MM.1S (cell line): ENCODE results near the gene FOXJ3.

Experiments
- DNase-seq: peaks from one replicate; pipeline ENCODE4 v3.0.0-alpha.2; 2015
- H2AFZ ChIP-seq: fragments of 300-600 bp; sonication (generic); 2 replicates; pipeline ENCODE4 v1.6.0; 2016; ENCODE audit warnings: antibody characterized with exemption, low read length
- H3F3A ChIP-seq: fragments of 300-600 bp; sonication (generic); 2 replicates; pipeline ENCODE4 v1.6.1; 2016; ENCODE audit warnings: mild to moderate bottlenecking, antibody characterized with exemption, low read length, moderate library complexity, mixed read lengths; ENCODE audit not compliant: insufficient read depth
- H3K27ac ChIP-seq: fragments of 300-600 bp; sonication (generic); 2 replicates; pipeline ENCODE4 v1.5.1; 2016; ENCODE audit warnings: mild to moderate bottlenecking, low read length
- H3K27me3 ChIP-seq: fragments of 300-600 bp; sonication (generic); replicated peaks from 2 replicates; pipeline ENCODE4 v1.6.0; 2016; ENCODE audit warnings: low read length; ENCODE audit not compliant: insufficient read depth
- H3K36me3 ChIP-seq: fragments of 300-600 bp; sonication (generic); replicated peaks from 2 replicates; pipeline ENCODE4 v1.6.1; 2016; ENCODE audit warnings: mild to moderate bottlenecking, low read length, mixed read lengths; ENCODE audit not compliant: insufficient read depth
- H3K4me1 ChIP-seq: fragments of 300-600 bp; sonication (generic); 2 replicates; pipeline ENCODE4 v1.6.1; 2016; ENCODE audit warnings: low read length, mixed read lengths
- H3K4me2 ChIP-seq: fragments of 300-600 bp; sonication (generic); 2 replicates; pipeline ENCODE4 v1.6.0; 2016; ENCODE audit warnings: low read depth, low read length
- H3K4me3 ChIP-seq: fragments of 300-600 bp; sonication (generic); 2 replicates; pipeline ENCODE4 v1.5.1; 2016; ENCODE audit warnings: low read length, mixed read lengths
- H3K79me2 ChIP-seq: fragments of 300-600 bp; sonication (generic); 2 replicates; pipeline ENCODE4 v1.6.1; 2016; ENCODE audit warnings: mixed run types, low read length, mixed read lengths
- H3K9ac ChIP-seq: fragments of 300-600 bp; sonication (generic); 2 replicates; pipeline ENCODE4 v1.6.1; 2016; ENCODE audit warnings: low read length, mixed read lengths
- H3K9me2 ChIP-seq: fragments of 300-600 bp; sonication (generic); replicated peaks from 2 replicates; pipeline ENCODE4 v1.6.1; 2016; ENCODE audit warnings: mild to moderate bottlenecking, low read length, mixed read lengths; ENCODE audit not compliant: insufficient read depth
- H3K9me3 ChIP-seq: fragments of 300-600 bp; sonication (generic); replicated peaks from 2 replicates; pipeline ENCODE4 v1.6.1; 2016; ENCODE audit warnings: mild to moderate bottlenecking, low read length, mixed read lengths; ENCODE audit not compliant: insufficient read depth
- H4K20me1 ChIP-seq: fragments of 300-600 bp; sonication (generic); 2 replicates; pipeline ENCODE4 v1.6.1; 2016; ENCODE audit warnings: mild to moderate bottlenecking, low read length, moderate library complexity, mixed read lengths; ENCODE audit not compliant: insufficient read depth
- EZH2 ChIP-seq: fragments of 300-600 bp; sonication (generic); optimal IDR thresholded peaks from 2 replicates; pipeline ENCODE3; 2017; ENCODE audit warnings: low read depth, mild to moderate bottlenecking, antibody characterized with exemption, low read length, mixed read lengths
- EZH2phosphoT487 ChIP-seq: fragments of 300-600 bp; sonication (generic); IDR thresholded peaks from 2 replicates; pipeline ENCODE4 v1.6.1; 2018; ENCODE audit warnings: antibody characterized with exemption, low read length
- TF ChIP-seq, protein P1 (sequence below): fragments of 300-600 bp; sonication (generic); IDR thresholded peaks from 2 replicates; pipeline ENCODE4 v1.5.1; 2016; ENCODE audit warnings: antibody characterized with exemption, low read length, mixed read lengths

Gene FOXJ3

DNA sequence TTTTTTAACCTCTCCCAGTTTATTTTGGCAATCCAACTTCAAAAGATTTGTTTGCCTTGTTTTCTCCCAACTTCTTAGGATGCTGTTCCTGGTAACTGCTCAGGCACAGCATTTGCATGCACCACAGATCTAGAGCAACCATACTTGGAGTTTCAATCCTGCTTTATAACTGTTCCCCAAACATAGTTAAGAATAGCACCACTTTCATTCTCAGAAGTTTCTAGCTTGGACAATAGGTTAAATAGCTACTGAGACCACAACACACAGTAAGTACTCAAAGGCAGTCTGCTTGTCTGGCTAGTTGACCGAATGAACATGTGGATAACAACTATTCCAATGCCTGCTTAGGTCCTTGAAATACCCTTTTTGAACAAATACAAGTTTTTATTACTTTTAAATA is 76.8 kb downstream of the FOXJ3 start:
- H3F3A ChIP-seq, result peaks cover 15% of the 10 kb centered on the region
- no peaks in the 10 kb centered on the region for H3K9me2 ChIP-seq
- peak overlapping the region; percentile 20 for H3K4me2 ChIP-seq
- peaks cover 42% of the 10 kb centered on the region for H3K4me1 ChIP-seq
- H3K36me3 ChIP-seq, result no peaks in the 10 kb centered on the region
- H3K9ac ChIP-seq, result no peak overlapping the region
- TF ChIP-seq, protein P1, sequence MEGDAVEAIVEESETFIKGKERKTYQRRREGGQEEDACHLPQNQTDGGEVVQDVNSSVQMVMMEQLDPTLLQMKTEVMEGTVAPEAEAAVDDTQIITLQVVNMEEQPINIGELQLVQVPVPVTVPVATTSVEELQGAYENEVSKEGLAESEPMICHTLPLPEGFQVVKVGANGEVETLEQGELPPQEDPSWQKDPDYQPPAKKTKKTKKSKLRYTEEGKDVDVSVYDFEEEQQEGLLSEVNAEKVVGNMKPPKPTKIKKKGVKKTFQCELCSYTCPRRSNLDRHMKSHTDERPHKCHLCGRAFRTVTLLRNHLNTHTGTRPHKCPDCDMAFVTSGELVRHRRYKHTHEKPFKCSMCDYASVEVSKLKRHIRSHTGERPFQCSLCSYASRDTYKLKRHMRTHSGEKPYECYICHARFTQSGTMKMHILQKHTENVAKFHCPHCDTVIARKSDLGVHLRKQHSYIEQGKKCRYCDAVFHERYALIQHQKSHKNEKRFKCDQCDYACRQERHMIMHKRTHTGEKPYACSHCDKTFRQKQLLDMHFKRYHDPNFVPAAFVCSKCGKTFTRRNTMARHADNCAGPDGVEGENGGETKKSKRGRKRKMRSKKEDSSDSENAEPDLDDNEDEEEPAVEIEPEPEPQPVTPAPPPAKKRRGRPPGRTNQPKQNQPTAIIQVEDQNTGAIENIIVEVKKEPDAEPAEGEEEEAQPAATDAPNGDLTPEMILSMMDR, result no peak
- TF ChIP-seq EZH2 (no peak), EZH2phosphoT487 (no peak)
- H3K79me2 ChIP-seq, result peaks cover 46% of the 10 kb centered on the region
- peaks cover 50% of the 10 kb centered on the region for H4K20me1 ChIP-seq
- H3K27ac ChIP-seq, result no peak overlapping the region
- no peaks in the 10 kb centered on the region for H3K9me3 ChIP-seq
- H3K4me3 ChIP-seq, result no peak overlapping the region
- H3K27me3 ChIP-seq, result peaks cover 8% of the 10 kb centered on the region; the same call in 1 of the 2 replicates
- H2AFZ ChIP-seq, result no peak overlapping the region
- peak; percentile 54 for DNase-seq

DNA sequence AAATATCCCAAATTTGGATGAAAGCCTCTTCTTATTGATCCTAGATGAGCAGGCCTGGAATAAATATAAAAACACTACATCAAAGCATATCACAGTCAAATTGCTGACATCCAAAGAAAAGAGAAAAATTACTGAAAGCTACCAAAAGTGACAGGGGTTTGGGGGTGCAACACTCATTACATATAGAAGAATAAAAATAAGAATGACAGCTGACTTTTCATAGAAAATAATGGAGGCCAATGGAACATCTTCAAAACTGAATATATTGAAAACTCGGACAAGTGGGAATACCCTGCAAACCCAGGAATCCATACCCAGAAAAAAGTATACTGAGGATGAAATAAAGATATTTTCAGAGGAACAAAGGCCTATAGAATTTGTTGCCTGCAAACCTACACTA is 84.0 kb downstream of the FOXJ3 start:
- Histone ChIP-seq H3K4me1 (no peaks in the 10 kb centered on the region), H3K9me3 (no peaks in the 10 kb centered on the region), H3K9ac (no peak overlapping the region)

DNA sequence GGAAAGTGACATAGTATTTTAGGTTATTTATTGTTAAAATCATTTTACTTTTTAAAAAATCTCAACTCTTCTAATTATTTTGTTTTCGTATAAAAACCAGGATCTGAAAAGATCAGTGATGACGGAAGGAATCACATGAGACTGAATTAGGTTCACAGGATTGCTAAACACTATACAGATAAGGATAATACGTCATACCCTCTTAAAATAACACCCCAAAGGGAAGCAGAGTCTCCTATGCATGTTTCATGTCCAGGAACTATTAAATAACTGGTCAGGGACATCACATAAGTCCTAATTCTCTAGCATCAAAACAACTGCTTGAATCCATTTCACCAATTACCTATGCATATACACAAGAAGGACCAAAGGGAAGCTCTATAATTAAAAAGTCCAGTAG is 84.9 kb downstream of the FOXJ3 start:
- Histone ChIP-seq H3K9ac (no peak overlapping the region), H3K36me3 (0 out of 2 replicates have a peak, but pooled peaks cover 4% of the 10 kb centered on the region), H2AFZ (no peak overlapping the region), H3K4me2 (no peak overlapping the region), H3K79me2 (peaks cover 50% of the 10 kb centered on the region), H3K4me3 (no peak overlapping the region), H3K27me3 (no peaks in the 10 kb centered on the region), H3K4me1 (no peaks in the 10 kb centered on the region), H3K9me3 (no peaks in the 10 kb centered on the region), H4K20me1 (no peaks in the 10 kb centered on the region), H3K9me2 (no peaks in the 10 kb centered on the region), H3F3A (no peaks in the 10 kb centered on the region), H3K27ac (no peak overlapping the region)
- no peak for TF ChIP-seq EZH2
- TF ChIP-seq, protein P1, result no peak
- TF ChIP-seq EZH2phosphoT487, result no peak
- no peak for DNase-seq

More for the DNA sequence above, 84.0 kb downstream of the FOXJ3 start:
- Histone ChIP-seq H2AFZ (no peak overlapping the region), H4K20me1 (0 out of 2 replicates have a peak, but pooled peaks cover under 1% of the 10 kb centered on the region), H3K4me2 (no peak overlapping the region), H3K9me2 (no peaks in the 10 kb centered on the region), H3K4me3 (no peak overlapping the region), H3K36me3 (0 out of 2 replicates have a peak, but pooled peaks cover 4% of the 10 kb centered on the region), H3K27me3 (no peaks in the 10 kb centered on the region), H3F3A (no peaks in the 10 kb centered on the region), H3K79me2 (peaks cover 50% of the 10 kb centered on the region), H3K27ac (no peak overlapping the region)
- TF ChIP-seq, protein P1, result no peak
- TF ChIP-seq EZH2phosphoT487 (no peak), EZH2 (no peak)
- DNase-seq, result no peak
